Astrocyte of the cerebellum (primary cell): ENCODE data around the gene ST3GAL3.

Experiments used
- DNase-seq: peaks from one replicate; pipeline ENCODE4 v3.0.0-alpha.2; 2011; ENCODE audit warnings: low read depth
- H3K4me3 ChIP-seq: 2 replicates; pipeline ENCODE4 v1.5.1; 2011; ENCODE audit warnings: mild to moderate bottlenecking, low read depth, low read length, moderate library complexity
- in situ Hi-C: cut with HindIII; loops from 2 replicates; pipeline ENCODE4 v1.10.0; 2017; ENCODE audit warnings: low sequenced_read_pairs
- TF ChIP-seq, protein P1 (sequence below): IDR thresholded peaks from 2 replicates; pipeline ENCODE4 v1.5.1; 2012; ENCODE audit warnings: low read length, low read depth, moderate library complexity, mild to moderate bottlenecking; ENCODE audit errors: missing control alignments

Gene ST3GAL3

DNA sequence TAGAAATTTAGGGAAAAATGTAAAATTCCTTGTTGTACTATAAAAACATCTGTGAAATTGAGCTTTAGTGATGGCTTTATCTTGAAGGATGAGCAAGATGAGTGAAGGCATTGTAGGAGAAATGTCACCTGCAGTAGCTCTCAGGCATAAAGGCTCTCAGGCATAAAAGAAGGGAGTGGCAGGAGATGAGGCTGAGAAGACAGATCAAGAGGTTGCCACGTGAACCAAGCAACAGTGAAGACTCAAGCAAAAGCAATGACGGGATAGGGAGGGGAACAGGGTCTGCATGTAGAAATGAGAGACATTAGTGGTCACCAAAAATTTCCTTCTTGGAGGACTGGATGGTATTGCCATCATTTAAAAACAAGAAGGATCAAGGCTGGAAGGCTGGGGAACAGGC, 98.8 kb downstream of the ST3GAL3 start:
- TF ChIP-seq, protein P1, sequence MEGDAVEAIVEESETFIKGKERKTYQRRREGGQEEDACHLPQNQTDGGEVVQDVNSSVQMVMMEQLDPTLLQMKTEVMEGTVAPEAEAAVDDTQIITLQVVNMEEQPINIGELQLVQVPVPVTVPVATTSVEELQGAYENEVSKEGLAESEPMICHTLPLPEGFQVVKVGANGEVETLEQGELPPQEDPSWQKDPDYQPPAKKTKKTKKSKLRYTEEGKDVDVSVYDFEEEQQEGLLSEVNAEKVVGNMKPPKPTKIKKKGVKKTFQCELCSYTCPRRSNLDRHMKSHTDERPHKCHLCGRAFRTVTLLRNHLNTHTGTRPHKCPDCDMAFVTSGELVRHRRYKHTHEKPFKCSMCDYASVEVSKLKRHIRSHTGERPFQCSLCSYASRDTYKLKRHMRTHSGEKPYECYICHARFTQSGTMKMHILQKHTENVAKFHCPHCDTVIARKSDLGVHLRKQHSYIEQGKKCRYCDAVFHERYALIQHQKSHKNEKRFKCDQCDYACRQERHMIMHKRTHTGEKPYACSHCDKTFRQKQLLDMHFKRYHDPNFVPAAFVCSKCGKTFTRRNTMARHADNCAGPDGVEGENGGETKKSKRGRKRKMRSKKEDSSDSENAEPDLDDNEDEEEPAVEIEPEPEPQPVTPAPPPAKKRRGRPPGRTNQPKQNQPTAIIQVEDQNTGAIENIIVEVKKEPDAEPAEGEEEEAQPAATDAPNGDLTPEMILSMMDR = no peak
- DNase-seq = no peak
- H3K4me3 ChIP-seq = no peak overlapping the region
- in situ Hi-C loops = no loop called here

DNA sequence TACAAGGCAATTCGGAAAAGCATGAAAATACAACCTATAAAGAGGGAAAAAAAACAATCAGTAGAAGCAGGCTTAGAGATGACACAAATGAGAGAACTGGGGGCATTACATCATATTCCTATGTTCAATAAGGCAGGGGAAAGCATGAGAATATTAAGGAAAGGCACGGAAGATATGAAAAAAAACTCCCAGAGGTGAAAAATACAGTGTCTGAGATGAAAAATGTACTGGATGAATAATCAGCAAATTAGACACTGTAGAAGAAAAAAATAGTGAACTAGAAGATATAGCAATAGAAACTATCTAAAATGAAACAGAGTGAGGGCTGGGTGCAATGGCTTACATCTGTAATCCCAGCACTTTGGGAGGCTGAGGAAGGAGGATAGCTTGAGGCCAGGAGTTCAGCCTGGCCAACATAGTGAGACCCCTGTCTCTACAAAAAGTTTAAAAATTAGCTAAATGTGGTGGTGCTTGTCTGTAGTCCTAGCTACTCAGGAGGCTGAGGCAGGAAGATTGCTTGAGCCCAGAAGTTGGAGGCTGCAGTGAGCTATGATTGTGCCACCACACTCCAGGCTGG, 101.8 kb downstream of the ST3GAL3 start:
- H3K4me3 ChIP-seq = no peak overlapping the region
- in situ Hi-C loops = no loop called here
- DNase-seq = no peak
- TF ChIP-seq, protein P1 = no peak

DNA sequence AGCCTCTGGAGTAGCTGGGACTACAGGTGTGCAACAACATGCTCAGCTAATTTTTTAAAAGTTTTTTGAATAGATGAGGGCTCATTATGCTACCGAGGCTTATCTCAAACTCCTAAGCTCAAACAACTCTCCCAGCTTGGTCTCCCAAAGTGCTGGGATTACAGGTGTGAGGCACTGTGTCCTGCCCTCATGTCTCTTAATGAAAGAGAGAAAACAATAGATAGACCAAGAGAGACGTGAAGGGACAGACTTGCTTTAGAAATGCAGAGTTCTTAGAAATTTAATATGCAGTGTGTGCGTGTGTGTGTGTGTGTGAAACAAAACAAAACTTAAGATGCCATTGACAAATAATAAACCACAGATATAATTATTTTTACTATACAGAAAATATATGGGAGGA, 105.2 kb downstream of the ST3GAL3 start:
- in situ Hi-C loops = no loop called here
- no peak for DNase-seq
- TF ChIP-seq, protein P1 = no peak
- H3K4me3 ChIP-seq = no peak overlapping the region

DNA sequence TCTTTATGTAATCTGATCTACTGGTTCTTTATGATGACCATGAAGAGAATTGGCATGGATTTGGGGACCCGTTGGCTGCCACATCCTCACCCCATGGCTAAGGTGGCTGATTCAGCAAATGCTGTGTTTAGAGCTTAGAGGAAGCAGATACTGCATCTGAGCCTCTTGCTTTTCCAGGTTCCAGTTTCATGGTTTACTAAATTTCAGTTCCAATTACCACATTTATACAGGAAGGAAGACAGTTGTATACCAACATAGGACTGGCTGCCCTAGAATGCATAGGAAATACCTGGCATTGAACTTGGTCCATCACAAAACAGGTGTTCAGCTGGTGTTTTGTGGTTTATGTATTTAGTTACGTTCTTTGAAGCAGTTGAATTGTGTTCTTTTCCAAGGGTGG, 107.1 kb downstream of the ST3GAL3 start:
- no peak overlapping the region for H3K4me3 ChIP-seq
- in situ Hi-C loops = no loop called here
- DNase-seq = no peak
- TF ChIP-seq, protein P1 = no peak

DNA sequence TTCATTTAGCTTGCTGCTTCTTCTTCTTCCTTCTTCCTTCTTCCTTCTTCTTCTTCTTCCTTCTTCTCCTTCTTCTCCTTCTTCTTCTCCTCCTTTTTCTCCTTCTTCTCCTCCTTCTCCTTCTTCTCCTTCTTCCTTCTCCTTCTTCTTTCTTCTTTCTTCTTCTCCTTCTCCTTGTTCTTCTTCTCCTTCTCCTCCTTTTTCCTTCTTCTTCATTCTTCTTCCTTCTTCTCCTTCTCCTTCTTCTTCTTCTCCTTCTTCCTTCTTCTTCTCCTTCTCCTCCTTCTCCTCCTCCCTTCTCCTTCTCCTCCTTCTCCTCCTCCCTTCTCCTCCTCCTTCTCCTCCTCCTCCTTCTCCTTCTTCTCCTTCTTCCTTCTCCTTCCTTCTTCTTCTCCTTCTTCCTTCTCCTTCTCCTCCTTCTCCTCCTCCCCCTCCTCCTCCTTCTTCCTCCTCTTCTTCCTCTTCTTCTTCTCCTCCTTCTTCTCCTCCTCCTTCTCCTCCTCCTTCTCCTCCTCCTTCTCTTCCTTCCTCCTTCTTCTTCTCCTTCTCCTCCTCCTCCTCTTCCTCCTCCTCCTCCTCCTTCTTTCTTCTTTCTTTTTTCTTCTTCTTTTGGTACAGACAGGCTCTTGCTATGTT, 110.1 kb downstream of the ST3GAL3 start:
- TF ChIP-seq, protein P1 = no peak
- DNase-seq = no peak
- in situ Hi-C loops = no loop called here
- no peak overlapping the region for H3K4me3 ChIP-seq

DNA sequence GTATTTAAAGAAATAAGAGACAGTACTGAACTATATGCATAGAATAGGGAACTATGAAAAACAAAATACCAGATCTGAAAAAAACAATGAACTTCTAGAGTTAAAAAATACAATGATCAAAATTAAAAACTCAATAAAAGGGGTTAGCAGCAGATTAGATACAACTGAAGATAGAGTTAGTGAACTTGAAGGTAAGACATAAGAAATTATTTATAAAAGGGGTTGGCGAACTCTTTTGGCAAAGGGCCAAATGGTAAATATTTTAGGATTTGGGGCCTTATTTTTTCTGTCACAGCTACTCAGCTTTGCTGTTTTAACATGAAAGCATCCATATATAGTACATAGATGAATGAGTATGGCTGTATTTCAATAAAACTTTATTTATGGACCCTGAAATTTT, 111.4 kb downstream of the ST3GAL3 start:
- no peak for DNase-seq
- H3K4me3 ChIP-seq = no peak overlapping the region
- TF ChIP-seq, protein P1 = no peak
- in situ Hi-C loops = no loop called here

DNA sequence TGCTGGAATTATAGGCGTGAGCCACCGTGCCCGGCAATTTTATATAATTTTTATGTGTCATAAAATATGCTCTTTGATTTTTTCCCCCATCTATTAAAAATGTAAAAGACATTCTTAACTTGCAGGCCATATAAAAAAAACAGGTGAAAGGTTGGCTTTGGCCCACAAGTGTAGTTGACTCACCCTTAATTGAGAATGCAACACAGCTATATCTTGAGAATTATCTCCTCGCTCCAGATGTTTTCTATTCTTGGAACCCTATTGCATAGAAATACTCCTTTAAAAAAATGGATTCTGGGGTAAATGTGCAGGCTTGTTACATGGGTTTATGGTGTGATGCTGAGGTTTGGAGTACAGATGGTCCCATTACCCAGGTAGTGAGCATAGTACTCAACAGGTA, 112.0 kb downstream of the ST3GAL3 start:
- in situ Hi-C loops = no loop called here
- no peak overlapping the region for H3K4me3 ChIP-seq

More for the DNA sequence above, 112.0 kb downstream of the ST3GAL3 start:
- TF ChIP-seq, protein P1 = no peak
- DNase-seq = no peak
